HepG2 (cell line): ENCODE results near the gene AGRN. TPM values are rescaled to one million over a fixed set of nuclear protein-coding genes. Genes with fewer than 3 reads are reported as not detected.

Experiments
- ARNT2 ChIP-seq: sonication (generic); formaldehyde crosslinking; IDR thresholded peaks from 2 replicates; pipeline ENCODE4 v1.8.0; 2022; ENCODE audit warnings: mild to moderate bottlenecking, low read depth, missing genetic modification reagents, moderate library complexity
- BORCS8-MEF2B ChIP-seq: sonication (generic); formaldehyde crosslinking; IDR thresholded peaks from 2 replicates; pipeline ENCODE4 v1.8.0; 2022; ENCODE audit warnings: mild to moderate bottlenecking, missing genetic modification reagents
- CAMTA2 ChIP-seq: sonication (generic); formaldehyde crosslinking; IDR thresholded peaks from 2 replicates; pipeline ENCODE4 v1.4.0; 2020; ENCODE audit warnings: mild to moderate bottlenecking, missing genetic modification reagents, borderline replicate concordance
- FOSL2 ChIP-seq: sonication (generic); formaldehyde crosslinking; IDR thresholded peaks from 2 replicates; pipeline ENCODE4 v1.4.0; 2020; ENCODE audit warnings: missing genetic modification reagents
- FOXJ3 ChIP-seq: sonication (generic); formaldehyde crosslinking; IDR thresholded peaks from 2 replicates; pipeline ENCODE4 v1.4.0; 2020; ENCODE audit warnings: missing genetic modification reagents, mild to moderate bottlenecking, borderline replicate concordance
- GTF2F1 ChIP-seq: fragments of 150-350 bp; IDR thresholded peaks from 2 replicates; pipeline ENCODE4 v1.6.1; 2014; ENCODE audit warnings: low read length
- IKZF1 ChIP-seq: fragments of 450-650 bp; IDR thresholded peaks from 2 replicates; pipeline ENCODE4 v1.7.1; 2016
- NFIB ChIP-seq: sonication (generic); formaldehyde crosslinking; IDR thresholded peaks from 2 replicates; pipeline ENCODE4 v1.9.0; 2021; ENCODE audit warnings: missing genetic modification reagents, mild to moderate bottlenecking, borderline replicate concordance
- RBFOX2 ChIP-seq: fragments of 200-400 bp; formaldehyde crosslinking; IDR thresholded peaks from 2 replicates; pipeline ENCODE4 v1.6.1; 2017; ENCODE audit warnings: low read depth, mild to moderate bottlenecking, low read length
- ZNF20 ChIP-seq: sonication (generic); formaldehyde crosslinking; IDR thresholded peaks from 2 replicates; pipeline ENCODE4 v1.4.0; 2020; ENCODE audit warnings: mild to moderate bottlenecking, moderate library complexity, missing genetic modification reagents
- ZNF230 ChIP-seq: sonication (generic); formaldehyde crosslinking; IDR thresholded peaks from 2 replicates; pipeline ENCODE4 v1.4.0; 2020; ENCODE audit warnings: mild to moderate bottlenecking, missing genetic modification reagents
- ZNF251 ChIP-seq: sonication (generic); formaldehyde crosslinking; IDR thresholded peaks from 2 replicates; pipeline ENCODE4 v1.9.0; 2021; ENCODE audit warnings: mild to moderate bottlenecking, missing genetic modification reagents
- ZNF335 ChIP-seq: sonication (generic); formaldehyde crosslinking; IDR thresholded peaks from 2 replicates; pipeline ENCODE4 v1.4.0; 2020; ENCODE audit warnings: missing genetic modification reagents
- ZNF510 ChIP-seq: sonication (generic); formaldehyde crosslinking; IDR thresholded peaks from 2 replicates; pipeline ENCODE4 v1.4.0; 2020; ENCODE audit warnings: low read depth, mild to moderate bottlenecking, missing genetic modification reagents
- ZNF558 ChIP-seq: sonication (generic); formaldehyde crosslinking; IDR thresholded peaks from 2 replicates; pipeline ENCODE4 v1.9.0; 2022; ENCODE audit warnings: mild to moderate bottlenecking, missing genetic modification reagents, borderline replicate concordance
- ZNF563 ChIP-seq: sonication (generic); formaldehyde crosslinking; IDR thresholded peaks from 2 replicates; pipeline ENCODE4 v1.8.0; 2022; ENCODE audit warnings: mild to moderate bottlenecking, moderate library complexity, missing genetic modification reagents
- polyA plus RNA-seq, 8 experiments: library from polyadenylated mRNA; depleted of rRNA in 3 of 8; stranded (reverse) in 7 of 8; unstranded in 1 of 8; fragments of >200 nt; fragmentation: Illumina TruSeq in 4 of 8; extraction: Trizol in 4 of 8; gene quantifications; 2 replicates each; pipeline versions ENCODE4 v1.2.1 to v1.2.3, GENCODE V29; 2011 to 2016; ENCODE audit warnings: low read depth in 4 of 8, missing spikeins in 1 of 8, mixed read lengths in 1 of 8; ENCODE audit not compliant: insufficient read depth in 1 of 8
- total RNA-seq, 5 experiments: library from RNA; depleted of rRNA; stranded (reverse); fragments of >200 nt; fragmentation: Illumina TruSeq; extraction: Trizol; gene quantifications; 2 replicates each; pipeline ENCODE4 v1.2.3, GENCODE V29; 2016; ENCODE audit warnings: low read depth in 1 of 5
- TF ChIP-seq, protein P1 (sequence below): sonication (generic); formaldehyde crosslinking; IDR thresholded peaks from 2 replicates; pipeline ENCODE4 v1.4.0; 2020; ENCODE audit warnings: missing genetic modification reagents, mild to moderate bottlenecking, borderline replicate concordance
- TF ChIP-seq, protein P2 (sequence below): sonication (generic); formaldehyde crosslinking; IDR thresholded peaks from 2 replicates; pipeline ENCODE4 v1.4.0; 2020; ENCODE audit warnings: missing genetic modification reagents
- TF ChIP-seq, protein P3 (sequence below): sonication (generic); formaldehyde crosslinking; IDR thresholded peaks from 2 replicates; pipeline ENCODE4 v1.9.0; 2022; ENCODE audit warnings: low read depth, missing genetic modification reagents
- TF ChIP-seq, protein P4 (sequence below): sonication (generic); formaldehyde crosslinking; IDR thresholded peaks from 2 replicates; pipeline ENCODE4 v1.8.1; 2023; ENCODE audit warnings: mild to moderate bottlenecking, missing genetic modification reagents
- TF ChIP-seq, protein P5 (sequence below): sonication (generic); IDR thresholded peaks from 2 replicates; pipeline ENCODE4 v1.6.1; 2016; ENCODE audit warnings: low read depth, borderline replicate concordance

The AGRN gene
- total and polyA plus RNA-seq, 2 of the 13 experiments (the other 11 are each of a cell fraction or from before 2014, with no cell fraction given), result 29.8 to 65.2 TPM

DNA sequence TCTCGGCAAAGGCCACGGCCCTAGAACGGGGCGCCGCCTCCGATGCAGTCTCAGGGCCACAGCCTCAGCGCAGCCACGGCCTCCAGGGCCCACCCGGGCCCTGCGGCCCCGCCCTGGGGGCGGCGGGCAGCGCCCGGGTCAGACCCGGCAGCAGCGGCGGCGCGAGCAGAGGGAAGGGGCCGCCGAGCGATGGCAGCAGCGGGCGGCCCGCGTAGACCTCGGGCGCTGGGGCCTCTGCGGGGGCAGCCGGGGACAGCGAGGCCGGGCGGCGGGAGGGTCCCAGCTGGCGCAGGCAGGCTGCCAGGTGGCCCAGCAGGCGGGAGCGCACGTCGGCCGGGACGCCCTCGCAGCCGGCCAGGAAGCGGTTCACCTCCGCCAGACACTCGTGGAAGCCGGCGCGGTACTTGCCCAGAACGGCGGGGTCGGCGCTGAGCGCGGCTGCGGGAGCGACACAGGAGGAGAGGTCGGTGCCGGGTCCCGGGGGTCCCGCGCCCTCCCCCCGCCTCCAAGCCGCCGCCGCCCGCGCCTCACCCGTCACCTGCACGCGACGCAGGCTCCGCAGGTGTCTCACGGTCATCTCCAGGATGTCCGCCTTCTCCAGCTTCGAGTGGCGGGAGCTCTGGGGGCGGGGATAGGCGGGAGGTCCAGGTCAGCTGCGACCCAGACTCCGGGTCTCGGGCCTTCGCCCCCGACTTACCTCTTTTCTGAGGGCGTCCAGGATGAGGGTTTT is 20.8 kb upstream of the AGRN start (continued):
- TF ChIP-seq, protein P1, sequence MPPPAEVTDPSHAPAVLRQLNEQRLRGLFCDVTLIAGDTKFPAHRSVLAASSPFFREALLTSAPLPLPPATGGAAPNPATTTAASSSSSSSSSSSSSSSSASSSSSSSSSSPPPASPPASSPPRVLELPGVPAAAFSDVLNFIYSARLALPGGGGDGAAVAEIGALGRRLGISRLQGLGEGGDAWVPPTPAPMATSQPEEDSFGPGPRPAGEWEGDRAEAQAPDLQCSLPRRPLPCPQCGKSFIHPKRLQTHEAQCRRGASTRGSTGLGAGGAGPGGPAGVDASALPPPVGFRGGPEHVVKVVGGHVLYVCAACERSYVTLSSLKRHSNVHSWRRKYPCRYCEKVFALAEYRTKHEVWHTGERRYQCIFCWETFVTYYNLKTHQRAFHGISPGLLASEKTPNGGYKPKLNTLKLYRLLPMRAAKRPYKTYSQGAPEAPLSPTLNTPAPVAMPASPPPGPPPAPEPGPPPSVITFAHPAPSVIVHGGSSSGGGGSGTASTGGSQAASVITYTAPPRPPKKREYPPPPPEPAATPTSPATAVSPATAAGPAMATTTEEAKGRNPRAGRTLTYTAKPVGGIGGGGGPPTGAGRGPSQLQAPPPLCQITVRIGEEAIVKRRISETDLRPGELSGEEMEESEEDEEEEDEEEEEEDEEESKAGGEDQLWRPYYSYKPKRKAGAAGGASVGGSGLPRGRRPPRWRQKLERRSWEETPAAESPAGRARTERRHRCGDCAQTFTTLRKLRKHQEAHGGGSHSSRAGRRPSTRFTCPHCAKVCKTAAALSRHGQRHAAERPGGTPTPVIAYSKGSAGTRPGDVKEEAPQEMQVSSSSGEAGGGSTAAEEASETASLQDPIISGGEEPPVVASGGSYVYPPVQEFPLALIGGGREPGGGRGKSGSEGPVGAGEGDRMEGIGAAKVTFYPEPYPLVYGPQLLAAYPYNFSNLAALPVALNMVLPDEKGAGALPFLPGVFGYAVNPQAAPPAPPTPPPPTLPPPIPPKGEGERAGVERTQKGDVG (CRISPR knock-in tag), result no peak
- TF ChIP-seq ZNF563 (CRISPR knock-in tag), result peak; percentile 40; the same call in 1 of the 2 replicates
- no peak for TF ChIP-seq FOSL2 (CRISPR knock-in tag)
- no peak for TF ChIP-seq ZNF20 (CRISPR knock-in tag)
- no peak for TF ChIP-seq CAMTA2
- TF ChIP-seq, protein P2, sequence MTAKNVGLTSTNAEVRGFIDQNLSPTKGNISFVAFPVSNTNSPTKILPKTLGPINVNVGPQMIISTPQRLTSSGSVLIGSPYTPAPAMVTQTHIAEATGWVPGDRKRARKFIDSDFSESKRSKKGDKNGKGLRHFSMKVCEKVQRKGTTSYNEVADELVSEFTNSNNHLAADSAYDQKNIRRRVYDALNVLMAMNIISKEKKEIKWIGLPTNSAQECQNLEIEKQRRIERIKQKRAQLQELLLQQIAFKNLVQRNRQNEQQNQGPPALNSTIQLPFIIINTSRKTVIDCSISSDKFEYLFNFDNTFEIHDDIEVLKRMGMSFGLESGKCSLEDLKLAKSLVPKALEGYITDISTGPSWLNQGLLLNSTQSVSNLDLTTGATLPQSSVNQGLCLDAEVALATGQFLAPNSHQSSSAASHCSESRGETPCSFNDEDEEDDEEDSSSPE, result no peak
- TF ChIP-seq BORCS8-MEF2B (CRISPR knock-in tag), result no peak
- no peak for TF ChIP-seq ZNF335 (CRISPR knock-in tag)
- no peak for TF ChIP-seq ZNF558 (CRISPR knock-in tag)
- no peak for TF ChIP-seq IKZF1
- TF ChIP-seq, protein P3, sequence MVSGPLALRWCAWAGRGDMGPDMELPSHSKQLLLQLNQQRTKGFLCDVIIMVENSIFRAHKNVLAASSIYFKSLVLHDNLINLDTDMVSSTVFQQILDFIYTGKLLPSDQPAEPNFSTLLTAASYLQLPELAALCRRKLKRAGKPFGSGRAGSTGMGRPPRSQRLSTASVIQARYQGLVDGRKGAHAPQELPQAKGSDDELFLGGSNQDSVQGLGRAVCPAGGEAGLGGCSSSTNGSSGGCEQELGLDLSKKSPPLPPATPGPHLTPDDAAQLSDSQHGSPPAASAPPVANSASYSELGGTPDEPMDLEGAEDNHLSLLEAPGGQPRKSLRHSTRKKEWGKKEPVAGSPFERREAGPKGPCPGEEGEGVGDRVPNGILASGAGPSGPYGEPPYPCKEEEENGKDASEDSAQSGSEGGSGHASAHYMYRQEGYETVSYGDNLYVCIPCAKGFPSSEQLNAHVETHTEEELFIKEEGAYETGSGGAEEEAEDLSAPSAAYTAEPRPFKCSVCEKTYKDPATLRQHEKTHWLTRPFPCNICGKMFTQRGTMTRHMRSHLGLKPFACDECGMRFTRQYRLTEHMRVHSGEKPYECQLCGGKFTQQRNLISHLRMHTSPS (CRISPR knock-in tag), result no peak
- TF ChIP-seq FOXJ3 (CRISPR knock-in tag), result no peak
- TF ChIP-seq ZNF251 (CRISPR knock-in tag), result no peak
- TF ChIP-seq GTF2F1, result no peak
- TF ChIP-seq ZNF510 (CRISPR knock-in tag), result no peak
- TF ChIP-seq NFIB (CRISPR knock-in tag), result no peak
- TF ChIP-seq, protein P4, sequence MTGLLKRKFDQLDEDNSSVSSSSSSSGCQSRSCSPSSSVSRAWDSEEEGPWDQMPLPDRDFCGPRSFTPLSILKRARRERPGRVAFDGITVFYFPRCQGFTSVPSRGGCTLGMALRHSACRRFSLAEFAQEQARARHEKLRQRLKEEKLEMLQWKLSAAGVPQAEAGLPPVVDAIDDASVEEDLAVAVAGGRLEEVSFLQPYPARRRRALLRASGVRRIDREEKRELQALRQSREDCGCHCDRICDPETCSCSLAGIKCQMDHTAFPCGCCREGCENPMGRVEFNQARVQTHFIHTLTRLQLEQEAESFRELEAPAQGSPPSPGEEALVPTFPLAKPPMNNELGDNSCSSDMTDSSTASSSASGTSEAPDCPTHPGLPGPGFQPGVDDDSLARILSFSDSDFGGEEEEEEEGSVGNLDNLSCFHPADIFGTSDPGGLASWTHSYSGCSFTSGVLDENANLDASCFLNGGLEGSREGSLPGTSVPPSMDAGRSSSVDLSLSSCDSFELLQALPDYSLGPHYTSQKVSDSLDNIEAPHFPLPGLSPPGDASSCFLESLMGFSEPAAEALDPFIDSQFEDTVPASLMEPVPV (CRISPR knock-in tag), result 0 out of 2 replicates have a peak, but pooled peaks have one; percentile 41
- no peak for TF ChIP-seq ZNF230 (CRISPR knock-in tag)
- TF ChIP-seq ARNT2 (CRISPR knock-in tag), result 0 out of 2 replicates have a peak, but pooled peaks have one; percentile 27
- TF ChIP-seq RBFOX2, result peak; percentile 12; the same call in 1 of the 2 replicates
- TF ChIP-seq, protein P5, sequence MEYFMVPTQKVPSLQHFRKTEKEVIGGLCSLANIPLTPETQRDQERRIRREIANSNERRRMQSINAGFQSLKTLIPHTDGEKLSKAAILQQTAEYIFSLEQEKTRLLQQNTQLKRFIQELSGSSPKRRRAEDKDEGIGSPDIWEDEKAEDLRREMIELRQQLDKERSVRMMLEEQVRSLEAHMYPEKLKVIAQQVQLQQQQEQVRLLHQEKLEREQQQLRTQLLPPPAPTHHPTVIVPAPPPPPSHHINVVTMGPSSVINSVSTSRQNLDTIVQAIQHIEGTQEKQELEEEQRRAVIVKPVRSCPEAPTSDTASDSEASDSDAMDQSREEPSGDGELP, result peak; percentile 12; the same call in 1 of the 2 replicates
